T-helper 9 cell (primary cell): ENCODE data around the gene ARPC5.

Experiments
- DNase-seq: peaks from one replicate; pipeline ENCODE4 v3.0.0-alpha.2; 2020

ARPC5 gene

GRCh38 chr1:183584147-183584546, 51.4 kb downstream of the ARPC5 start:
- no peak for DNase-seq

- no peak for DNase-seq
Measured at GRCh38 chr1:183583466-183583865, 52.1 kb downstream of the ARPC5 start.

GRCh38 chr1:183582021-183582713, 53.4 kb downstream of the ARPC5 start:
- DNase-seq = no peak

GRCh38 chr1:183580281-183580682, 55.3 kb downstream of the ARPC5 start:
- no peak for DNase-seq

GRCh38 chr1:183578856-183579255, 56.7 kb downstream of the ARPC5 start:
- no peak for DNase-seq

GRCh38 chr1:183577897-183578465, 57.6 kb downstream of the ARPC5 start:
- no peak for DNase-seq

GRCh38 chr1:183576537-183576936, 59.0 kb downstream of the ARPC5 start:
- DNase-seq = no peak

- DNase-seq = no peak
Measured at GRCh38 chr1:183575606-183576005, 60.0 kb downstream of the ARPC5 start.

- no peak for DNase-seq
Measured at GRCh38 chr1:183572721-183573120, 62.9 kb downstream of the ARPC5 start.

- DNase-seq = no peak
Measured at GRCh38 chr1:183571678-183572268, 63.8 kb downstream of the ARPC5 start.
